ENCODE measurements around the gene DNAJB2.
"Not testable (repeated sequence)": the region's sequence is repeated elsewhere in the genome, so short reads cannot be mapped to it uniquely, and the experiment has no call there.

- TF ChIP-seq EZH2phosphoT487 (IDR thresholded peaks at IDR 0.05; ENCODE audit: borderline replicate concordance, low read depth, low read length) = not testable (repeated sequence)
- TF ChIP-seq, protein P1, sequence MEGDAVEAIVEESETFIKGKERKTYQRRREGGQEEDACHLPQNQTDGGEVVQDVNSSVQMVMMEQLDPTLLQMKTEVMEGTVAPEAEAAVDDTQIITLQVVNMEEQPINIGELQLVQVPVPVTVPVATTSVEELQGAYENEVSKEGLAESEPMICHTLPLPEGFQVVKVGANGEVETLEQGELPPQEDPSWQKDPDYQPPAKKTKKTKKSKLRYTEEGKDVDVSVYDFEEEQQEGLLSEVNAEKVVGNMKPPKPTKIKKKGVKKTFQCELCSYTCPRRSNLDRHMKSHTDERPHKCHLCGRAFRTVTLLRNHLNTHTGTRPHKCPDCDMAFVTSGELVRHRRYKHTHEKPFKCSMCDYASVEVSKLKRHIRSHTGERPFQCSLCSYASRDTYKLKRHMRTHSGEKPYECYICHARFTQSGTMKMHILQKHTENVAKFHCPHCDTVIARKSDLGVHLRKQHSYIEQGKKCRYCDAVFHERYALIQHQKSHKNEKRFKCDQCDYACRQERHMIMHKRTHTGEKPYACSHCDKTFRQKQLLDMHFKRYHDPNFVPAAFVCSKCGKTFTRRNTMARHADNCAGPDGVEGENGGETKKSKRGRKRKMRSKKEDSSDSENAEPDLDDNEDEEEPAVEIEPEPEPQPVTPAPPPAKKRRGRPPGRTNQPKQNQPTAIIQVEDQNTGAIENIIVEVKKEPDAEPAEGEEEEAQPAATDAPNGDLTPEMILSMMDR (conservative IDR thresholded peaks at IDR 0.05; ENCODE audit: low read length) = not testable (repeated sequence)
Measured at GRCh38 chr2:219312683-219313263, 33.6 kb downstream of the DNAJB2 start.

Data from OCI-LY7 (cell line).